Esophagus (tissue), 2 donors: Measurements from ENCODE around the gene CCDC88C. TPM values are rescaled to one million over a fixed set of nuclear protein-coding genes. Genes with fewer than 3 reads are reported as not detected.
A peak's percentile ranks its signal among the peaks of the same experiment; 100 is the strongest.
"Not testable (repeated sequence)": the region's sequence is repeated elsewhere in the genome, so short reads cannot be mapped to it uniquely, and the experiment has no call there.

Source experiments
- H3K27ac ChIP-seq, 2 donors: one replicate each; pipeline ENCODE4 v1.5.1; 2013; ENCODE audit warnings: low read depth in 2 of 2, mild to moderate bottlenecking in 2 of 2, inconsistent platforms in 1 of 2, low read length in 1 of 2, moderate library complexity in 1 of 2
- H3K27me3 ChIP-seq, 2 donors: one replicate each; pipeline ENCODE4 v1.6.1; 2013; ENCODE audit warnings: low read length in 2 of 2, control low read depth in 1 of 2, mild to moderate bottlenecking in 1 of 2; ENCODE audit not compliant: insufficient read depth in 2 of 2, control insufficient read depth in 1 of 2
- H3K36me3 ChIP-seq, 2 donors: one replicate each; pipeline ENCODE4 v1.6.1; 2013; ENCODE audit warnings: low read length in 1 of 2; ENCODE audit not compliant: control insufficient read depth in 2 of 2, insufficient read depth in 2 of 2
- H3K4me1 ChIP-seq, 2 donors: one replicate each; pipeline ENCODE4 v1.6.1; 2013; ENCODE audit warnings: low read length in 1 of 2; ENCODE audit not compliant: control insufficient read depth in 2 of 2, insufficient read depth in 2 of 2
- H3K4me3 ChIP-seq, 2 donors: one replicate each; pipeline ENCODE4 v1.5.1; 2013; ENCODE audit warnings: low read length in 2 of 2, mild to moderate bottlenecking in 2 of 2, low read depth in 1 of 2, moderate library complexity in 1 of 2
- H3K9me3 ChIP-seq, 2 donors: one replicate each; pipeline ENCODE4 v1.6.1; 2013; ENCODE audit warnings: mild to moderate bottlenecking in 2 of 2, low read depth in 1 of 2, low read length in 1 of 2, moderate library complexity in 1 of 2; ENCODE audit not compliant: control insufficient read depth in 2 of 2, insufficient read depth in 1 of 2
- WGBS, 2 donors: extraction: QIAGEN DNeasy Blood & Tissue Kit; methylation state at CpG; one replicate each; pipeline ENCODE4 v1.1.7; 2013; 5-methylcytosine and 5-hydroxymethylcytosine counted together
- polyA plus RNA-seq, 2 donors: library from polyadenylated mRNA; stranded (reverse); fragments of 200-250 nt; gene quantifications; one replicate each; pipeline ENCODE4 v1.2.3, GENCODE V29; 2013
- donor health status: healthy with polysubstance abuse.
- donor health status: Bipolar disorder and iron deficiency.

Gene CCDC88C
- polyA plus RNA-seq, 2 donors: 11.0 to 18.5 TPM

DNA sequence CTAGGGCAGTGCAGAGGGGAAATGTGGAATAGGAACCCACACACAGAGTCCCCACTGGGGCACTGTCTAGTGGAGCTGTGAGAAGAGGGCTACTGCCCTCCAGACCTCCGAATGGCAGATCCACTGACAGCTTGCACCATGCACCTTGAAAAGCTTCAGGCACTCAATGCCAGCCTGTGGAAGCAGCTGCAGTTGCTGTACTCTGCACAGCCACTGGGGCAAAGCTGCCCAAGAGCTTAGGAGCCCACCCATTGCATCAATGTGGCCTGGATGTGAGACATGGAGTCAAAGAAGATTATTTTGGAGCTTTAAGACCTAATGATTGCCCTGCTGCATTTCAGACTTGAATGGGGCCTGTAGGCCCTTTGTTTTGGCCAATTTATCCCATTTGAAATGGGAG, 21.7 kb upstream of the CCDC88C start:
- Histone ChIP-seq H3K4me1 (no peaks in the 10 kb centered on the region), H3K27ac (no peak overlapping the region)
- 88 to 94% methylated on average over 1 of the region's 1 CpG for WGBS, 2 donors

DNA sequence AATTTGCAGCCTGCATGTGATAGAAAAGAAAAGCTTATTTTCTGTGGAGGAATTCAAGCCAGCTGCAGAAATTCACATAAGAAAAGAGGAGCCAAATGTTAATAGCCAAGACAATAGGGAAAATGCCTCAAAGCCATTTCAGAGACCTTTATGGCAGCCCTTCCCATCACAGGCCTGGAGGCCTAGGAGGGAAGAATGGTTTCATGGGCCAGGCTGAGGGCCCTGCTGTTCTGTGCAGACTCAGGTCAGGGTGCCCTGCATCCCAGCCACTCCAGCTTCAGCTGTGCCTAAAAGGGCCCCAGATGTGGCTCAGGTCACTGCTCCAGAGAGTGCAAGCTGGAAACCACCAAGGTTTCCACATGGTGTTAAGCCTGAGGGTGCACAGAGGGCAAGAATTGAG, 21.2 kb upstream of the CCDC88C start:
- Histone ChIP-seq H3K9me3 (peaks cover 0 to 7% of the 10 kb centered on the region in 2 donors), H3K36me3 (no peaks in the 10 kb centered on the region), H3K27me3 (no peaks in the 10 kb centered on the region), H3K4me3 (no peak overlapping the region), H3K4me1 (no peaks in the 10 kb centered on the region), H3K27ac (no peak overlapping the region)

More for the DNA sequence above, 21.7 kb upstream of the CCDC88C start:
- Histone ChIP-seq H3K9me3 (peaks cover 0 to 7% of the 10 kb centered on the region in 2 donors), H3K27me3 (no peaks in the 10 kb centered on the region), H3K4me3 (no peak overlapping the region), H3K36me3 (no peaks in the 10 kb centered on the region)

DNA sequence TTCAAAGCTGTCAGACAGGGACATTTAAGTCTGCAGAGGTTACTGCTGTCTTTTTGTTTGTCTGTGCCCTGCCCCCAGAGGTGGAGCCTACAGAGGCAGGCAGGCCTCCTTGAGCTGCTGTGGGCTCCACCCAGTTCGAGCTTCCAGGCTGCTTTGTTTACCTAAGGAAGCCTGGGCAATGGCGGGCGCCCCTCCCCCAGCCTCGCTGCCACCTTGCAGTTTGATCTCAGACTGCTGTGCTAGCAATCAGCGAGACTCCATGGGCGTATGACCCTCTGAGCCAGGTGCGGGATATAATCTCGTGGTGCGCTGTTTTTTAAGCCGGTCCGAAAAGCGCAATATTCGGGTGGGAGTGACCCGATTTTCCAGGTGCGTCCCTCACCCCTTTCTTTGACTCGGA, 18.6 kb upstream of the CCDC88C start:
- H3K27me3 ChIP-seq, H3K4me1 ChIP-seq, H3K36me3 ChIP-seq, H3K9me3 ChIP-seq, H3K4me3 ChIP-seq, H3K27ac ChIP-seq: not testable (repeated sequence)
- WGBS, 2 donors: 77 to 84% methylated on average over 14 to 16 of the region's 16 CpGs

DNA sequence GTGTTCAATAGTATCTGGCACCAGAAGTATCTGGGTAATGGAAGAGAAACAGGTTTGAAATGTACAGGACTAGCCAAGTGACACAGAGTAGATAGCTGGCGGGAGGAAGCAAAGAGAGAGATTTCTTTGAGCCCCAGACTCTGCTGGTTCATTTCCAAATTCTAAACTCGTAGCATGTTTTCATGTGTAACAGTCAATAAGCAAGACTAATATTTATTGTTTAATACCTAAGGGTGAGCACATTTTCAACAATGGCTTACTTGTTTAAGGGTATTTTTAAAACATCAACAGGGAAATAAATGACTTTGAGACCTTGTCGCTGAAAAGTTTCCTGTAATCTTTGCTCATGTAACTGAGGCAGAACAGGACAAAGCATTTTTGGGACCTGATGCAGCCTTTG, 11.8 kb upstream of the CCDC88C start:
- H3K9me3 ChIP-seq: no peaks in the 10 kb centered on the region
- 69 to 76% methylated on average over 3 of the region's 3 CpGs for WGBS, 2 donors

DNA sequence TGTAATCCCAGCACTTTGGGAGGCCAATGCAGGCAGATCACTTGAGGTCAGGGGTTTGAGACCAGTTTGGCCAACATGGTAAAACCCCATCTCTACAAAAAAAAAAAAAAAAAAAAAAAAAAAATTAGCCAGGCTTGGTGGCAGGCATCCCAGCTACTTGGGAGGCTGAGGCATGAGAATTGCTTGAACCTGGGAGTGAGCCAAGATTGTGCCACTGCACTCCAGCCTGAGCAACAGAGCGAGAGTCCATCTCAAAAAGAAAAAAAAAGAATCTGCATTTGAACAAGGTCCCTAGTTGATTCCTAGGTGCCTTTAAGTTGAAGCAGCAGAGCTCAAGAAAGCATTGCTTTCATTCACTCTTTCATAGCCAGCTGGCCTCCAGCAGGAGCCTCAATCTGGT, 11.3 kb upstream of the CCDC88C start:
- H3K27me3 ChIP-seq, H3K27ac ChIP-seq, H3K4me3 ChIP-seq, H3K9me3 ChIP-seq, H3K36me3 ChIP-seq, H3K4me1 ChIP-seq: not testable (repeated sequence)
- 73 to 75% methylated on average over 1 of the region's 1 CpG for WGBS, 2 donors

More for the DNA sequence above, 11.8 kb upstream of the CCDC88C start:
- no peak overlapping the region for H3K4me3 ChIP-seq
- H3K27ac ChIP-seq: no peak overlapping the region
- H3K4me1 ChIP-seq: peaks cover 0 to 3% of the 10 kb centered on the region in 2 donors
- H3K36me3 ChIP-seq: no peaks in the 10 kb centered on the region
- no peaks in the 10 kb centered on the region for H3K27me3 ChIP-seq

DNA sequence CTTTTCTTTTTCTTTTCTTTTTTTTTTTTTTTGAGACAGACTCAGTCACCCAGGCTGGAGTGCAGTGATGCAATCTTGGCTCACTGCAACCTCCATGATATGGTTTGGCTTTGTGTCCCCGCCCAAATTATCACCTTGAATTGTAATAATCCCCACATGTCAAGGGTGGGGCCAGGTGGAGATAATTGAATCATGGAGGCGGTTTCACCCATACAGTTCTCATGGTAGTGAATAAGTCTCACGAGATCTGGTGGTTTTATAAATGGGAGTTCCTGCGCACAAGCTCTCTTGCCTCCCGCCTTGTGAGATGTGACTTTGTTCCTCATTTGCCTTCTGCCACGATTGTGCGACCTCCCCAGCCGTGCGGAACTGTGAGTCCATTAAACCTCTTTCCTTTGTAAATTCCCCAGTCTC, 7.9 kb upstream of the CCDC88C start:
- not testable (repeated sequence) for H3K4me3 ChIP-seq, H3K9me3 ChIP-seq, H3K4me1 ChIP-seq, H3K36me3 ChIP-seq, H3K27me3 ChIP-seq
- WGBS, 2 donors: 65 to 76% methylated on average over 9 of the region's 9 CpGs
- peak overlapping the region in 1 of 2 donors; percentile 15 for H3K27ac ChIP-seq

DNA sequence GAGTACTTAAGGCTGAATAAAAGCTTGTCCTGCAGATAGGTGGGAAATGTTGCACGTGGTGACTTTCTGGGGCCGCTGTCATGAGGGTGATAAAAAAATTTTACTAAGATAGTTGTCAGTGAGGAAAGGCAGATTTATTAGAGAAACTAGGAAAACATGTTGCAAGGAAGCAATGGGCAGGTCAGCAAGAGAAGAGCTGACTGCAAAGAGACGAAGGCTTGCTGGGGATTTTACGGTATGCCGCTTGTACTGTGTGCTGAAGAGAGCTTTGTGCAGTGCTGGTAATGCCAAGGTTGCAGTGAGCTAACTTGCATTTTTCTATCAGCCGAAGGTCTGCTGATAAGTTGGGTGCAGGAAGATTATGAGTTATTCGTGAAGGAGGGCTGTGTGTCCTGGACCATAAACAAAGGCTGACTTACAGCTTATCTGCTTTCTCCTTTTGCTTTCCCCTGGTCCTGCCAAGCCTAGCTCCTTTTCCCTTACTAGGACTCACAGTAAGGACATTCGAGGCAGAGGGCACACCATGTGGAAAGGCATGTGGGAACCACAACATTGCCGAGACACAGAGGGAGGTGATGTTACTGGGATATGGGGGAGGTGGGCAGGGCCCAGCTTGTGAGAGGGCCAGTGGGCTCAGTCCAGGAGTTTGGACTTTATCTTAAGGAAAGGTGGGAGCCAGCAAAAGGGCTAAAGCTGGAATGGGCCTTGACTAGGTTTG, 7.4 kb upstream of the CCDC88C start:
- WGBS, 2 donors: 79 to 81% methylated on average over 9 of the region's 9 CpGs
- Histone ChIP-seq H3K27me3 (no peaks in the 10 kb centered on the region), H3K4me3 (no peak overlapping the region), H3K27ac (no peak overlapping the region), H3K9me3 (no peaks in the 10 kb centered on the region), H3K36me3 (no peaks in the 10 kb centered on the region), H3K4me1 (peaks cover 0 to 3% of the 10 kb centered on the region in 2 donors)

DNA sequence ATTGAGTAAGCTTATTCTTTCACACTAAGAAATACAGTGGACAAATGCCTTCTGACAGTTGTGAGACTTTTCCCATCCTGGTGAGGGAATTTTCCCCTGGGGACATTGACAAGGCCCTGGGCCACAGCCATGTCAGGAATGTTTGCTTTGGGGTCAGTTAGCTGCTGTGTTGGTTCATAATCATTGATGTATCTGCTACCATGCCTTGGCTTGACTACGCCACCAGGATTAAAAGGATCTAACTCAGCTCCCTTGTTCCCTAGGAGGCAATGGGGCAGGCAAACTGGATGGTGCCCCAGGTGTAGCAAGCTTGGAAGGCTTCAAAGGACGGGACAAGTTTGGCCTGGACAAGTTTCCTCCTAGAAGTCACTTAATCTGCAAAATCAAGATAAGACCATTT, 3.1 kb upstream of the CCDC88C start:
- Histone ChIP-seq H3K36me3 (no peaks in the 10 kb centered on the region), H3K4me1 (peaks cover 0 to 5% of the 10 kb centered on the region in 2 donors), H3K27ac (no peak overlapping the region), H3K27me3 (no peaks in the 10 kb centered on the region), H3K9me3 (no peaks in the 10 kb centered on the region), H3K4me3 (no peak overlapping the region)
- WGBS, 2 donors: 54 to 66% methylated on average over 2 of the region's 2 CpGs

DNA sequence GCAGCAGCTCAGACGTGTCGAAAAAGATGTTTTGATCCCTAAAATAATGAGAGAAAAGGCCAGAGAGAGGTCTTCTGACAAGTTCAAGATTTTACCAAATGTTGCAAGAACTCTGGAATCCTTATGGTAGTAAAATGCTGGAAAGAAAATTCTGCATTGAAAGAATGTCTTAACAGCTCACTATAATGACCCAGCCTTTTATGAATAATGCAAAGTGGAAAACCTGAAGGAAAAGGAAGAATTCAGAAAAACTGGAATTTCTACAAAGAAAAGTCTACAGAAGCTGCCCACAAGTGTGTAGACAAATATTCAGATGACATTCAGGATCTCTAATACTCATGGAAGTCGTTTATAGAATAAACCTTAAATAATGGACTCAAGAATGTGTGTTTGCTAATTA, 1.8 kb upstream of the CCDC88C start:
- WGBS, 2 donors: 39 to 46% methylated on average over 3 of the region's 3 CpGs
- peaks cover 0 to 2% of the 10 kb centered on the region in 2 donors for H3K4me1 ChIP-seq
- no peak overlapping the region for H3K4me3 ChIP-seq
- H3K27ac ChIP-seq: no peak overlapping the region
- no peaks in the 10 kb centered on the region for H3K27me3 ChIP-seq
- H3K9me3 ChIP-seq: no peaks in the 10 kb centered on the region
- H3K36me3 ChIP-seq: no peaks in the 10 kb centered on the region

DNA sequence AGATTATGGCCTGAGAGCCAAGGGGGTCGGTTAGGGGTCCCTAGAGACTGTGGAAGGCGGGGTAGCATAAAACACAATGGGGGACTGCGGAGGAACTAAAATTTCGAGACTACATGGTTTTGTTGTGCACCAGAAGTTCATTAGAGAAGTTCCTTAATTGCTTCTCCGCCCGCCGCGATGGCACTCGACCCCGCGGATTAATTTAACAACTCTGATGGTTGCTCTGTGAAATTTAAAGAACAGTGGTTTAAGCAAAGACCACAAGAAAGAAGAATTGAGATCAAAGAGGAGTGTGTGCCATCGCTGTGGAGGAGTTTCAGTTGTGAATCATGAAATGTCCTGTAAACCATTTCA, 1.4 kb upstream of the CCDC88C start:
- Histone ChIP-seq H3K9me3 (no peaks in the 10 kb centered on the region), H3K4me3 (no peak overlapping the region), H3K27ac (peak overlapping the region in 1 of 2 donors; percentile 82), H3K27me3 (no peaks in the 10 kb centered on the region), H3K36me3 (no peaks in the 10 kb centered on the region), H3K4me1 (peaks cover 0 to 2% of the 10 kb centered on the region in 2 donors)
- 38% methylated on average over 12 of the region's 12 CpGs for WGBS, 2 donors
